Subcutaneous abdominal adipose tissue (tissue), 5 donors: ENCODE data around the gene PLA2G1B.

Experiments
- H3K27ac ChIP-seq: one replicate; pipeline ENCODE4 v1.7.0; 2013; ENCODE audit warnings: low read depth, mild to moderate bottlenecking, inconsistent platforms, low read length, moderate library complexity
- H3K27me3 ChIP-seq, 5 donors: one replicate each; pipeline ENCODE4 v1.7.0; 2013; ENCODE audit warnings: low read length in 5 of 5, inconsistent platforms in 1 of 5; ENCODE audit not compliant: control insufficient read depth in 5 of 5, insufficient read depth in 4 of 5
- H3K36me3 ChIP-seq, 5 donors: one replicate each; pipeline ENCODE4 v1.7.0; 2013; ENCODE audit warnings: low read length in 5 of 5; ENCODE audit not compliant: control insufficient read depth in 5 of 5, insufficient read depth in 5 of 5
- H3K4me1 ChIP-seq, 5 donors: one replicate each; pipeline ENCODE4 v1.7.0; 2013; ENCODE audit warnings: low read length in 5 of 5, mild to moderate bottlenecking in 3 of 5, moderate library complexity in 1 of 5; ENCODE audit not compliant: control insufficient read depth in 5 of 5, insufficient read depth in 5 of 5
- H3K4me3 ChIP-seq, 5 donors: one replicate each; pipeline ENCODE4 v1.7.0; 2013; ENCODE audit warnings: low read length in 5 of 5, low read depth in 1 of 5
- H3K9ac ChIP-seq, 5 donors: one replicate each; pipeline ENCODE4 v1.7.0; 2013; ENCODE audit warnings: low read length in 5 of 5, mild to moderate bottlenecking in 4 of 5, moderate library complexity in 3 of 5
- H3K9me3 ChIP-seq, 5 donors: one replicate each; pipeline ENCODE4 v1.7.0; 2013; ENCODE audit warnings: low read length in 5 of 5; ENCODE audit not compliant: control insufficient read depth in 5 of 5
- donor health status: healthy.
- donor health status: healthy.
- donor health status: healthy.
- donor health status: healthy.
- donor health status: healthy.

PLA2G1B gene

GRCh38 chr12:120327593-120327992 is at the start of gene PLA2G1B:
TSS of gene PLA2G1B (minus strand) at chr12:120327779. CDS start at chr12:120327753, 26 bp downstream.
- no peaks in the 10 kb centered on the region for H3K9me3 ChIP-seq
- H3K4me1 ChIP-seq, result peaks cover 0 to 6% (median 6%) of the 10 kb centered on the region in 5 donors
- H3K27ac ChIP-seq, result no peak within 1 kb of the TSS
- H3K27me3 ChIP-seq, result peaks cover 0 to 5% (median 0%) of the 10 kb centered on the region in 5 donors
- no peaks in the 10 kb centered on the region for H3K36me3 ChIP-seq
- no peak within 1 kb of the TSS for H3K4me3 ChIP-seq
- H3K9ac ChIP-seq, result no peak within 1 kb of the TSS

GRCh38 chr12:120376934-120377572 is 49.5 kb upstream of the PLA2G1B start:
- H3K9ac ChIP-seq, result no peak overlapping the region
- no peak overlapping the region for H3K27ac ChIP-seq
- no peaks in the 10 kb centered on the region for H3K9me3 ChIP-seq
- H3K36me3 ChIP-seq, result no peaks in the 10 kb centered on the region
- H3K27me3 ChIP-seq, result peaks cover 0 to 28% (median 6%) of the 10 kb centered on the region in 5 donors
- peaks cover 0 to 2% (median 0%) of the 10 kb centered on the region in 5 donors for H3K4me1 ChIP-seq
- H3K4me3 ChIP-seq, result no peak overlapping the region

- Histone ChIP-seq H3K4me1 (no peaks in the 10 kb centered on the region), H3K36me3 (no peaks in the 10 kb centered on the region), H3K27ac (no peak overlapping the region), H3K4me3 (no peak overlapping the region), H3K9me3 (no peaks in the 10 kb centered on the region), H3K27me3 (peaks cover 5 to 29% (median 12%) of the 10 kb centered on the region in 5 donors), H3K9ac (no peak overlapping the region)
Observed at GRCh38 chr12:120376416-120376815, 48.8 kb upstream of the PLA2G1B start.

- Histone ChIP-seq H3K4me3 (no peak overlapping the region), H3K36me3 (no peaks in the 10 kb centered on the region), H3K27me3 (peaks cover 8 to 33% (median 16%) of the 10 kb centered on the region in 5 donors), H3K4me1 (no peaks in the 10 kb centered on the region), H3K9me3 (no peaks in the 10 kb centered on the region), H3K27ac (no peak overlapping the region), H3K9ac (no peak overlapping the region)
Observed at GRCh38 chr12:120376009-120376408, 48.4 kb upstream of the PLA2G1B start.

GRCh38 chr12:120373683-120374082 is 46.1 kb upstream of the PLA2G1B start:
- Histone ChIP-seq H3K36me3 (no peaks in the 10 kb centered on the region), H3K9ac (no peak overlapping the region), H3K9me3 (no peaks in the 10 kb centered on the region), H3K4me3 (no peak overlapping the region), H3K4me1 (peaks cover 0 to 9% (median 4%) of the 10 kb centered on the region in 5 donors), H3K27me3 (peaks cover 24 to 49% (median 32%) of the 10 kb centered on the region in 5 donors), H3K27ac (no peak overlapping the region)

GRCh38 chr12:120370343-120371243 is 43.0 kb upstream of the PLA2G1B start:
- H3K27me3 ChIP-seq, result peaks cover 31 to 57% (median 34%) of the 10 kb centered on the region in 5 donors
- no peak overlapping the region for H3K9ac ChIP-seq
- no peak overlapping the region for H3K4me3 ChIP-seq
- H3K9me3 ChIP-seq, result no peaks in the 10 kb centered on the region
- no peak overlapping the region for H3K27ac ChIP-seq
- no peaks in the 10 kb centered on the region for H3K36me3 ChIP-seq
- peaks cover 0 to 14% (median 4%) of the 10 kb centered on the region in 5 donors for H3K4me1 ChIP-seq

GRCh38 chr12:120369603-120370342 is 42.2 kb upstream of the PLA2G1B start:
- Histone ChIP-seq H3K27me3 (peaks cover 29 to 57% (median 32%) of the 10 kb centered on the region in 5 donors), H3K9ac (no peak overlapping the region)

GRCh38 chr12:120368789-120369602 is 41.4 kb upstream of the PLA2G1B start, which contains the start of gene MSI1:
TSS of gene MSI1 (minus strand) at chr12:120369164. CDS start at chr12:120369091, 73 bp downstream.
- Histone ChIP-seq H3K9ac (no peak within 1 kb of the TSS), H3K9me3 (no peaks in the 10 kb centered on the region), H3K36me3 (no peaks in the 10 kb centered on the region), H3K4me3 (peak within 1 kb of the TSS in 1 of 5 donors; percentile 34), H3K27me3 (peaks cover 27 to 57% (median 32%) of the 10 kb centered on the region in 5 donors), H3K27ac (no peak within 1 kb of the TSS), H3K4me1 (peaks cover 0 to 14% (median 4%) of the 10 kb centered on the region in 5 donors)

More at GRCh38 chr12:120369603-120370342, 42.2 kb upstream of the PLA2G1B start:
- H3K36me3 ChIP-seq, result no peaks in the 10 kb centered on the region
- no peaks in the 10 kb centered on the region for H3K9me3 ChIP-seq
- H3K27ac ChIP-seq, result no peak overlapping the region
- H3K4me1 ChIP-seq, result peaks cover 0 to 14% (median 4%) of the 10 kb centered on the region in 5 donors
- peak overlapping the region in 1 of 5 donors; percentile 34 for H3K4me3 ChIP-seq
